GM18909 (cell line): ENCODE data around the gene CTF1.

Source experiments
- ATAC-seq: cut with Tn5 transposase; IDR thresholded peaks from one replicate; pipeline ENCODE4 v1.9.1; 2021; ENCODE audit warnings: mild to moderate bottlenecking; ENCODE audit not compliant: unreplicated experiment, poor library complexity

Gene CTF1

GRCh38 chr16:30949650-30950515 is 53.5 kb downstream of the CTF1 start:
- ATAC-seq, result peak; percentile 57

GRCh38 chr16:30950516-30951065 is 54.2 kb downstream of the CTF1 start:
- ATAC-seq, result no peak

- ATAC-seq, result no peak
Observed at GRCh38 chr16:30951193-30951592, 54.8 kb downstream of the CTF1 start.

- no peak for ATAC-seq
Observed at GRCh38 chr16:30951750-30952149, 55.3 kb downstream of the CTF1 start.

GRCh38 chr16:30953111-30953510 is 56.7 kb downstream of the CTF1 start:
- ATAC-seq, result no peak
